ENCODE data around the gene CNR1.

The CNR1 gene

DNA sequence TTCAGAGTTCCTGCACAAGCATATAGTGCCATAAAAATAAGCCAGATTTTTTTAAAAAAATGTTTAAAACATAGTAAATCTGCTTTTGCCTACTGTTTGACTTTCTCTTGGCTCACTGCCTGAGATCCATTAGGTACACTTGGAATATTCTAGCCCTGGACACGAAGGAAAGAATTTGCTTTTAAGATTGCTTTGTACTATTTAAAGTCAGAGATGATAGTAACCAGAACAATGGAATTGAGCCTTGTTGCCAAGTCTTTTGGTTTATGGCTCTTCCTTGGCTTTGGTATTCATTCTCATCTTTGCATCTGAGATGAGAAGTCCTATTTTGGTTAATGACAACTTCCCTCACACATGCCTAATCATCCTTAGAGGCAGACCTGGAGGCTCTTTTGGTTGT is 32.4 kb downstream of the CNR1 start:
- intact Hi-C loops (cut with DNase I; ENCODE audit: low total_unique reads): no loop called here
- no peaks in the 10 kb centered on the region for H3K9me3 ChIP-seq
- DNase-seq: no peak

DNA sequence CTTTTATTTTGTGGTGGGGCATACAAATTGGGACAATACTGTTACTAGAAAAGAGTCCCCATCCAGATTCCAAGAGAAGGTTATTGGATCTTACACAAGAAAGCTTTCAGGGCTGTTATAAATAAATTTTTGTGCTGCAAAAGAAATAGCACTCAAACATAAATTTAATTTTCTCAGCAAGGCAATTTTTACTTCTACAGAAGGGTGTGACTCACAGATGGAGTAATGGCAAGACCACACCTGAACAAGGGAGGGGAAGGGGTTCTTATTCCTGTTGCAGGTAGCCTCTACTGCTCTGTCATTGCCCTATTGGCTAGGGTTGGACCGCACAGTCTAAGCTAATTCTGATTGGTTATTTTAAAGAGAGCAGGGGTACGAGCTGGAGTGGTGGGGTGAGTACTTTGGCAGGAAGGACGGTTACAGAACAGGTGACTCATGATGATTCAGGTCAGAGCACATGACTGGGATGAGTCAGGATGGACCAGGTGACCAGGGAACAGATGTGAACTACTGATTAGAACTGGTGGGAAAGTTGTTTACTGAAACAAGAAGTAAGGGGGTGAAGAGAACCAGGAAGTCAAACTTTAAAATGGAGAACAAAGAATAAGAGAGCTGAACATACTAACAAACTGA is 41.1 kb downstream of the CNR1 start:
- no peak overlapping the region for H3K4me3 ChIP-seq
- H3K27me3 ChIP-seq: no peaks in the 10 kb centered on the region
- H3K4me1 ChIP-seq: no peaks in the 10 kb centered on the region
- intact Hi-C loops (cut with DNase I; ENCODE audit: low total_unique reads): no loop called here
- H3K27ac ChIP-seq: no peak overlapping the region
- TF ChIP-seq, protein P1, sequence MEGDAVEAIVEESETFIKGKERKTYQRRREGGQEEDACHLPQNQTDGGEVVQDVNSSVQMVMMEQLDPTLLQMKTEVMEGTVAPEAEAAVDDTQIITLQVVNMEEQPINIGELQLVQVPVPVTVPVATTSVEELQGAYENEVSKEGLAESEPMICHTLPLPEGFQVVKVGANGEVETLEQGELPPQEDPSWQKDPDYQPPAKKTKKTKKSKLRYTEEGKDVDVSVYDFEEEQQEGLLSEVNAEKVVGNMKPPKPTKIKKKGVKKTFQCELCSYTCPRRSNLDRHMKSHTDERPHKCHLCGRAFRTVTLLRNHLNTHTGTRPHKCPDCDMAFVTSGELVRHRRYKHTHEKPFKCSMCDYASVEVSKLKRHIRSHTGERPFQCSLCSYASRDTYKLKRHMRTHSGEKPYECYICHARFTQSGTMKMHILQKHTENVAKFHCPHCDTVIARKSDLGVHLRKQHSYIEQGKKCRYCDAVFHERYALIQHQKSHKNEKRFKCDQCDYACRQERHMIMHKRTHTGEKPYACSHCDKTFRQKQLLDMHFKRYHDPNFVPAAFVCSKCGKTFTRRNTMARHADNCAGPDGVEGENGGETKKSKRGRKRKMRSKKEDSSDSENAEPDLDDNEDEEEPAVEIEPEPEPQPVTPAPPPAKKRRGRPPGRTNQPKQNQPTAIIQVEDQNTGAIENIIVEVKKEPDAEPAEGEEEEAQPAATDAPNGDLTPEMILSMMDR (IDR thresholded peaks at IDR 0.05): no peak
- DNase-seq: no peak
- no peaks in the 10 kb centered on the region for H3K36me3 ChIP-seq
- H3K9me3 ChIP-seq: peaks cover 3 to 15% (median 12%) of the 10 kb centered on the region in 3 donors

More for the DNA sequence above, 32.4 kb downstream of the CNR1 start:
- no peak overlapping the region for H3K4me3 ChIP-seq
- no peaks in the 10 kb centered on the region for H3K27me3 ChIP-seq
- H3K4me1 ChIP-seq: no peaks in the 10 kb centered on the region
- no peak overlapping the region for H3K27ac ChIP-seq
- no peaks in the 10 kb centered on the region for H3K36me3 ChIP-seq
- TF ChIP-seq, protein P1 (IDR thresholded peaks at IDR 0.05): no peak

DNA sequence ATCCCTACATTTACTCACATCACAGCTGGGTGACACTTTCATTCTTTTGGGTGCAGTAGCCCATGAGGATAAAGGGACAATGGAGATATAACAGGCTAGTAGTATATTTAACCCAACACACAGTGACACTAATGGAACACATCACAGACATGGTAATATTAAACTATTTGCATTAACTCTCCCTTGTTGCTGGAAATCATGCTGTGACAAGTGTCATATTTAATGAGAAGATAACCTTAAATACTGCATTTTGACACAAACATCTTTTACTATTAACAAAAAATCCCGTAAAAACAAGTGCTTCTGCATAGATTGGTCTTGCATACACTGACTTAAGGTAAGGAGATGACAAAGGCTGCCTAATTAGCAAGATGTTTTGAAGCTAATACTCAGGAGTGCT is 45.5 kb downstream of the CNR1 start:
- no peak overlapping the region for H3K27ac ChIP-seq
- intact Hi-C loops (cut with DNase I; ENCODE audit: low total_unique reads): no loop called here
- no peaks in the 10 kb centered on the region for H3K27me3 ChIP-seq
- H3K36me3 ChIP-seq: no peaks in the 10 kb centered on the region
- H3K9me3 ChIP-seq: peaks cover 3 to 15% (median 8%) of the 10 kb centered on the region in 3 donors
- no peak for DNase-seq
- H3K4me1 ChIP-seq: no peaks in the 10 kb centered on the region
- no peak overlapping the region for H3K4me3 ChIP-seq
- TF ChIP-seq, protein P1 (IDR thresholded peaks at IDR 0.05): no peak

DNA sequence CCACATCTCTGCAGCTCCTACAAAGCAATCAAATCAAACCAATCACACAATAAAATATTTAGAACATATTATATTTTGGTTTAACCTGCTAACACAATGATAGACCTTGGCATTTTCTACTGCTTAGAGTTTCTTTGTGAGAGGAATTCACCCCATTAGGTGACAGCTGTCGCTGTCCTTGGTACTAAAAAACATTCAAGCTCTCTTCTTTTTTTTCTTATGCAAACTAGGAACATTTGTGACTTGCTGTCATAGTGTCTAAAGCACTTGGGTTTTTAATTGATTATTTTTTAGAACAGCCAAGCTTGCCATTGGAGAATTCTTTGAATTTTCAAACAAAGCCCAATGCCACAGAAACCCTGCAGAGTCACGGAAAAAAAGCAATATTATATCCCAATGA is 46.4 kb downstream of the CNR1 start:
- Histone ChIP-seq H3K36me3 (no peaks in the 10 kb centered on the region), H3K27ac (no peak overlapping the region), H3K4me1 (no peaks in the 10 kb centered on the region), H3K27me3 (no peaks in the 10 kb centered on the region), H3K9me3 (peaks cover 3 to 7% (median 3%) of the 10 kb centered on the region in 3 donors), H3K4me3 (no peak overlapping the region)
- DNase-seq: no peak
- intact Hi-C loops (cut with DNase I; ENCODE audit: low total_unique reads): no loop called here
- TF ChIP-seq, protein P1 (IDR thresholded peaks at IDR 0.05): no peak

DNA sequence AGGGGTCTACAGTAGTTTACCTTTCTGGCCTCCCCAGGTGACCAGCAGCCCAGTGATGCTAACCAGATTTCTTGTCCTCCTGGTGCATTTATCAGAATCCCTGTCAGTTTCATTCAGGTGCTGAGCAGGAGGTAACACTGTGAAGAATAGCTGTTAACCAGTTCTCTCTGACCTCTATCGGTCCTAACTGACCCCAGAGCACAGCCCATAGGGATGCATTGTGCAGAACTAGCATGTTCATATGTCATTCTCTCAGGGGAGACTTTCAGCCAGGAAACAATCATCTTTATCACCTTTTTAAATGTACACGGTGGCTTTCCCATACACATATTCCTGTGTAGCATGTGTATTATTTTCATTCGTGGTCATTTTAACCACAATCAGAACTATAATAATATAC is 49.9 kb downstream of the CNR1 start:
- TF ChIP-seq, protein P1 (IDR thresholded peaks at IDR 0.05): no peak
- no peak overlapping the region for H3K27ac ChIP-seq
- no peaks in the 10 kb centered on the region for H3K27me3 ChIP-seq
- H3K9me3 ChIP-seq: no peaks in the 10 kb centered on the region
- no peaks in the 10 kb centered on the region for H3K36me3 ChIP-seq
- DNase-seq: no peak
- intact Hi-C loops (cut with DNase I; ENCODE audit: low total_unique reads): no loop called here
- H3K4me3 ChIP-seq: no peak overlapping the region
- H3K4me1 ChIP-seq: no peaks in the 10 kb centered on the region

DNA sequence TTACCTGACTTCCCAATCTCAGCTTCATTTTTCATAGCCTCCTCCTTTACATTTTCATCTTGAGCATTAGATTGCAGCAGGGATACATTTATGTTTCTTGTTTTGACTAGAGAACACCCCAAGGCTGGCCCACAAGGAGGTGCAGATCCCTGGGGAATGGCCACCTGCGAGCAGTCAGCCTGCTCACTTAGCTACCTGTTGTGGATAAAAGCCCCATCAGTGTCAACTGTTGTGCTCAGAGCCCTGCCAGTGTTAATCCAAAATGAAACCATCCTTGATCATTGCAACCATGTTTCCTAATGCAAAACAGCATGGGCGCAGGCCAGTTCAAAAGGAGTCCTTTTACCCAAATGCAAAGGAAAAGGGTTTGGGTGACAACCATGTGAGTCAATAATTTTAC is 50.8 kb downstream of the CNR1 start:
- Histone ChIP-seq H3K9me3 (no peaks in the 10 kb centered on the region), H3K27me3 (no peaks in the 10 kb centered on the region), H3K4me1 (no peaks in the 10 kb centered on the region), H3K27ac (no peak overlapping the region), H3K4me3 (no peak overlapping the region), H3K36me3 (no peaks in the 10 kb centered on the region)
- no peak for DNase-seq
- TF ChIP-seq, protein P1 (IDR thresholded peaks at IDR 0.05): no peak
- intact Hi-C loops (cut with DNase I; ENCODE audit: low total_unique reads): no loop called here
